DND-41 (cell line): ENCODE data around the gene FKBP8.
"Not testable (repeated sequence)": the region's sequence is repeated elsewhere in the genome, so short reads cannot be mapped to it uniquely, and the experiment has no call there.

ENCODE experiments used
- ATAC-seq: fragments of 200-7000 bp; cut with Tn5 transposase; 3 replicates; pipeline ENCODE4 v1.9.1; 2021; ENCODE audit warnings: low read depth; ENCODE audit not compliant: insufficient read depth
- DNase-seq: peaks from one replicate; pipeline ENCODE4 v3.0.0-alpha.2; 2020
- H2AFZ ChIP-seq: 2 replicates; pipeline ENCODE4 v1.6.0; 2012; ENCODE audit warnings: low read depth, low read length
- H3K27ac ChIP-seq: 2 replicates; pipeline ENCODE4 v1.5.1; 2012; ENCODE audit warnings: low read length, inconsistent platforms
- H3K27me3 ChIP-seq: fragments of 200-600 bp; sonication (generic); 2 replicates; pipeline ENCODE4 v1.6.0; 2012; ENCODE audit warnings: low read length, mild to moderate bottlenecking, inconsistent platforms; ENCODE audit not compliant: insufficient read depth, poor library complexity
- H3K36me3 ChIP-seq: 2 replicates; pipeline ENCODE4 v1.5.1; 2012; ENCODE audit warnings: low read length, inconsistent platforms; ENCODE audit not compliant: insufficient read depth
- H3K4me1 ChIP-seq: 2 replicates; pipeline ENCODE4 v1.5.1; 2012; ENCODE audit warnings: mild to moderate bottlenecking, low read length; ENCODE audit not compliant: insufficient read depth
- H3K4me2 ChIP-seq: 2 replicates; pipeline ENCODE4 v1.6.0; 2012; ENCODE audit warnings: mild to moderate bottlenecking, moderate library complexity, low read length, inconsistent platforms; ENCODE audit not compliant: insufficient read depth
- H3K4me3 ChIP-seq, 2 experiments: fragments of 200-600 bp in 1 of 2; shearing (Covaris generic) in 1 of 2; 2 replicates each; pipeline ENCODE4 v1.5.1; 2012 to 2016; ENCODE audit warnings: inconsistent platforms in 2 of 2, low read length in 2 of 2, mild to moderate bottlenecking in 2 of 2, low read depth in 1 of 2, moderate library complexity in 1 of 2
- H3K79me2 ChIP-seq: 2 replicates; pipeline ENCODE4 v1.6.0; 2012; ENCODE audit warnings: low read length, inconsistent platforms; ENCODE audit not compliant: insufficient read depth
- H3K9ac ChIP-seq: 2 replicates; pipeline ENCODE4 v1.6.0; 2012; ENCODE audit warnings: low read depth, mild to moderate bottlenecking, inconsistent platforms, low read length, moderate library complexity
- H3K9me3 ChIP-seq: 2 replicates; pipeline ENCODE4 v1.5.1; 2012; ENCODE audit warnings: low read length, moderate library complexity, mild to moderate bottlenecking, inconsistent platforms; ENCODE audit not compliant: insufficient read depth, severe bottlenecking
- H4K20me1 ChIP-seq: 2 replicates; pipeline ENCODE4 v1.6.0; 2012; ENCODE audit warnings: low read length; ENCODE audit not compliant: insufficient read depth
- CTCF ChIP-seq: IDR thresholded peaks from 2 replicates; pipeline ENCODE4 v1.5.1; 2012; ENCODE audit warnings: borderline replicate concordance, low read length, moderate library complexity, mild to moderate bottlenecking; ENCODE audit not compliant: poor library complexity, severe bottlenecking; ENCODE audit errors: extremely low read depth
- EZH2 ChIP-seq: IDR thresholded peaks from 3 replicates; pipeline ENCODE4 v1.6.1; 2012; ENCODE audit warnings: borderline replicate concordance, low read depth, mild to moderate bottlenecking, moderate library complexity, low read length, inconsistent platforms; ENCODE audit not compliant: severe bottlenecking

Gene FKBP8

GRCh38 chr19:18543814-18544475 lies 572 bp upstream of the FKBP8 start:
- Histone ChIP-seq H3K9ac (peak overlapping the region; percentile 63), H3K9me3 (no peaks in the 10 kb centered on the region), H2AFZ (peak overlapping the region; percentile 99), H3K4me3 (peak overlapping the region; percentile 32 to 83; a peak in 3 of 4 replicates), H3K4me1 (peaks cover 24% of the 10 kb centered on the region), H3K27ac (peak overlapping the region; percentile 86), H3K36me3 (peaks cover 30% of the 10 kb centered on the region), H4K20me1 (no peaks in the 10 kb centered on the region), H3K79me2 (peaks cover 19% of the 10 kb centered on the region), H3K4me2 (peak overlapping the region; percentile 96), H3K27me3 (no peaks in the 10 kb centered on the region)
- DNase-seq (peak; percentile 64), ATAC-seq (peak; percentile 56)
- TF ChIP-seq CTCF (peak; percentile 29), EZH2 (no peak)

GRCh38 chr19:18541992-18542940 lies 1.1 kb downstream of the FKBP8 start:
- Histone ChIP-seq H3K27me3 (no peaks in the 10 kb centered on the region), H2AFZ (peak overlapping the region; percentile 58; the same call in 1 of the 2 replicates), H4K20me1 (no peaks in the 10 kb centered on the region), H3K36me3 (peaks cover 42% of the 10 kb centered on the region), H3K4me1 (peaks cover 24% of the 10 kb centered on the region), H3K4me3 (peak overlapping the region; percentile 37 to 83; a peak in 3 of 4 replicates), H3K9ac (peak overlapping the region; percentile 63), H3K4me2 (peak overlapping the region; percentile 95), H3K27ac (peak overlapping the region; percentile 72), H3K9me3 (no peaks in the 10 kb centered on the region), H3K79me2 (peaks cover 19% of the 10 kb centered on the region)
- TF ChIP-seq EZH2 (no peak), CTCF (no peak)
- no peak for DNase-seq
- ATAC-seq: peak; percentile 13

- H3K9ac ChIP-seq: peak overlapping the region; percentile 63; the same call in 1 of the 2 replicates
- no peaks in the 10 kb centered on the region for H3K9me3 ChIP-seq
- H3K36me3 ChIP-seq: peaks cover 50% of the 10 kb centered on the region
- peaks cover 24% of the 10 kb centered on the region for H3K4me1 ChIP-seq
- no peak for TF ChIP-seq CTCF
- TF ChIP-seq EZH2: no peak
- no peak overlapping the region for H3K27ac ChIP-seq
- peak overlapping the region in 1 of 2 experiments; percentile 83; a peak in 1 of 4 replicates for H3K4me3 ChIP-seq
- no peak overlapping the region for H2AFZ ChIP-seq
- peaks cover 19% of the 10 kb centered on the region for H3K79me2 ChIP-seq
- H3K4me2 ChIP-seq: peak overlapping the region; percentile 95
- no peaks in the 10 kb centered on the region for H4K20me1 ChIP-seq
- DNase-seq: no peak
- H3K27me3 ChIP-seq: no peaks in the 10 kb centered on the region
- ATAC-seq: no peak
Observed at GRCh38 chr19:18541258-18541991, 1.9 kb downstream of the FKBP8 start.

- H3K9ac ChIP-seq, ATAC-seq: not testable (repeated sequence)
Observed at GRCh38 chr19:18540200-18540599, 3.2 kb downstream of the FKBP8 start.

More at GRCh38 chr19:18540200-18540599, 3.2 kb downstream of the FKBP8 start:
- H3K27ac ChIP-seq, H3K9me3 ChIP-seq, H4K20me1 ChIP-seq, DNase-seq, H3K4me3 ChIP-seq, H3K4me2 ChIP-seq, H2AFZ ChIP-seq, H3K27me3 ChIP-seq: not testable (repeated sequence)
- Histone ChIP-seq H3K4me1 (peaks cover 24% of the 10 kb centered on the region), H3K36me3 (peaks cover 62% of the 10 kb centered on the region), H3K79me2 (peaks cover 19% of the 10 kb centered on the region)
